Fibroblast of pulmonary artery (primary cell): ENCODE data around the gene KSR2.

Source experiments
- DNase-seq: peaks from one replicate; pipeline ENCODE4 v3.0.0-alpha.2; 2010; ENCODE audit warnings: low read depth
- H3K4me3 ChIP-seq: replicated peaks from 2 replicates; pipeline ENCODE4 v1.5.1; 2011; ENCODE audit warnings: low read depth, mild to moderate bottlenecking, control low read depth, low read length, moderate library complexity
- TF ChIP-seq, protein P1 (sequence below): IDR thresholded peaks from 2 replicates; pipeline ENCODE4 v1.5.1; 2011; ENCODE audit warnings: mild to moderate bottlenecking, control low read depth, low read length, inconsistent platforms; ENCODE audit errors: missing control alignments

The KSR2 gene

DNA sequence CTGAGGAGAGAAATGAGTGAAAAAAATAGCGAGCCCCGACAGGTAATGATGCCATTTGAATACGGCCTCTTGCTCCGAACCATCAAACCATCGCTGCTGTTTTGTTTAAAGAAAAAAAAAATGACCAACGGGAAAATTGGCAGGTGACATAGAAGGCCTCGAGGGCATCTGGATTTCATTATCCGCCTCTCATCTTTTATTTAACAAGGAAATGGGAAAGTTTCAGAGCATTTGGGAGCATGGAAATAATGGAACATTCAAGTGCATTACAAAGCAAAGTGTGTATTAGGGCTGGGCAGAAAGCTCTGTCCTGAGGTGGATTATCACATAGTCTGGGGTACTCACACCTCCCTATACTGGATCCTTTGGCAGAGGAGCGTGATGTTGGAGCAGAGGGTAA is 258.7 kb downstream of the KSR2 start:
- DNase-seq, result no peak
- no peak overlapping the region for H3K4me3 ChIP-seq
- TF ChIP-seq, protein P1, sequence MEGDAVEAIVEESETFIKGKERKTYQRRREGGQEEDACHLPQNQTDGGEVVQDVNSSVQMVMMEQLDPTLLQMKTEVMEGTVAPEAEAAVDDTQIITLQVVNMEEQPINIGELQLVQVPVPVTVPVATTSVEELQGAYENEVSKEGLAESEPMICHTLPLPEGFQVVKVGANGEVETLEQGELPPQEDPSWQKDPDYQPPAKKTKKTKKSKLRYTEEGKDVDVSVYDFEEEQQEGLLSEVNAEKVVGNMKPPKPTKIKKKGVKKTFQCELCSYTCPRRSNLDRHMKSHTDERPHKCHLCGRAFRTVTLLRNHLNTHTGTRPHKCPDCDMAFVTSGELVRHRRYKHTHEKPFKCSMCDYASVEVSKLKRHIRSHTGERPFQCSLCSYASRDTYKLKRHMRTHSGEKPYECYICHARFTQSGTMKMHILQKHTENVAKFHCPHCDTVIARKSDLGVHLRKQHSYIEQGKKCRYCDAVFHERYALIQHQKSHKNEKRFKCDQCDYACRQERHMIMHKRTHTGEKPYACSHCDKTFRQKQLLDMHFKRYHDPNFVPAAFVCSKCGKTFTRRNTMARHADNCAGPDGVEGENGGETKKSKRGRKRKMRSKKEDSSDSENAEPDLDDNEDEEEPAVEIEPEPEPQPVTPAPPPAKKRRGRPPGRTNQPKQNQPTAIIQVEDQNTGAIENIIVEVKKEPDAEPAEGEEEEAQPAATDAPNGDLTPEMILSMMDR, result no peak

DNA sequence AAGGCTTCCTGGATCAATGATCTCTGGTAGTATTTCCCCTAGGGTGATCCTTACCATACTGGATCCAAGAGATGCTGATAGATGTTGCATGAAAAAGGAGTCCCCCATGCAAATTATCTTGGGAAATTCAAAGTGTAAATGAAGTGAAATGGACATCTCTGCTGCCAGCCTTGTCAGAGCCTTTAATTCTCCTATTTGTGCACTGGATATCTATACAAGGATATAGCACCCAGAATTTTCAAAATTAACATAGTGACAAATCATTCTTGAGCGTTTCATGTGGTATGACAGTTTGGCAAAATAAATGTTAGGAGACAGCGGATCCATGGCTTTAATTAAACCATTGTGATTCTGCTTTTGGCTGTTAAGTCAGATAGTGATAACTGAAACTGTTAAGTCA is 260.9 kb downstream of the KSR2 start:
- H3K4me3 ChIP-seq, result no peak overlapping the region
- TF ChIP-seq, protein P1, result no peak
- no peak for DNase-seq

DNA sequence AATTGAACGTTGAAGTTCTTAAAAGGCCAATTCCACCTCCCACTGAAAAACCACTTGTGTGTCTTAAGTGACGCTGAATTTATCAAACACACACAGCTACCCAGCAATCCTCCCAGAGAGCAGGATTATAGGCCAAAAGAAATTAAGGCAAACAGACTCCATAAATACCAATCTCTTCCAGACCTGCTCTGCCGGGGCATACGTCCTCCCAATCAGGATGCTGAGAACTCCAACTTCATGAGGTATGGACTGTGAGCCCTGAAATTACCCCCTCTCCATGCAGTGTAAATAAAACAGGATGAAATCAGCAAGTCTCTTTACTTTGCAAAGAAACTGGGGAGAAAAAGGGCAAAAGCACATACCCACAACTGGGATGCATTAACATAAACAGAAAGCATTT is 265.2 kb downstream of the KSR2 start:
- DNase-seq, result no peak
- H3K4me3 ChIP-seq, result no peak overlapping the region
- TF ChIP-seq, protein P1, result no peak

DNA sequence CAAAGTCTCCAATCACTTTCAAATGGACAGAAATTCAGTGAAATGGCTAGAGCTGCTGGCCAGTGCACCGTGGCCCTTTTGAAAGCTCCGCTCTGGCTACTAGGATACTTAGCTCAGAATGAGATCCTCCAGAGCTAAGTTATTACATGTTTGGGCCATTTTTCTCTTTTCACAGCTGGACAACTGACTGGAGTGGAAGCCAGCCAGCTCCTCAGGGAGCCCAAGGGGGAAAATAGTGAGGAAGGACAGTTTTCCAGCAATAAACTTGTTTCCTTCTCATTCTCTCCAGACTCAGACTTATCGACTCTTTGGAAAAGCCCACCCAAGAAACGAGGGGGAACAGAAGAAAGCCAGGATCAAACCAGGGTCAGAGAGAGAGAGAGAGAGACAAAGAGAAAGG is 266.0 kb downstream of the KSR2 start:
- no peak overlapping the region for H3K4me3 ChIP-seq
- no peak for DNase-seq
- TF ChIP-seq, protein P1, result no peak

DNA sequence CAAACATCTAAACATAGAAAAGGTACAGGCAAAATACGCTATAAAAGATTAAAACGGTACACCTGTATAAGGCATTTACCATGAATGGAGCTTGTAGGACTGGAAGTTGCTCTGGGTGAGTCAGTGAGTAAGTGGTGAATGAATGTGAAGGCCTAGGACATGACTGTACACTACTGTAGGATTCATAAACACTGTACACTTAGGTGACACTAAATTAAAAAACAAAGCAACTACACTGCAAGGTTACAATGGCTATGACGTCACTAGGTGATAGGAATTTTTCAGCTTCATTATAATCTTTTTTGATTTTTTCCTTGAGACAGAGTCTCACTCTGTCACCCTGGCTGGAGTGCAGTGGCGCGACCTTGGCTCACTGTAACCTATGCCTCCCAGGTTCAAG is 269.2 kb downstream of the KSR2 start:
- TF ChIP-seq, protein P1, result no peak
- DNase-seq, result no peak
- no peak overlapping the region for H3K4me3 ChIP-seq

DNA sequence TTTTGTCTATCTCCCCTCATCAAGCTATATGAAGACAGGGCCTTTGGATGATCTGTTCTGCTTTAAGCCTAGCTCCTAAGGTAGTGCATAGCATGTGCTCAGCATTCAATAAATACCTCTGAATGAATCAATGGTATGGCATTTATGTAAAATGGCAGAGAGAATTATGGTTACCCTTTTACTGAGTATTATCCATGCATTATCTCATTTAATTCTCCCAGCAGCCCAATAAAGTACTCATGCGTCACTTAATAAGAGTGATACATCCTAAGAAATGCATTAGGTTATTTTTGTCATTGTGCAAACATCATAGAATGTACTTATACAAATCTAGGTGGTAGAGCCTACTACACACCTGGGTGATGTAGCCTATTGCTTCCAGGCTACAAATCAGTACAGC is 269.7 kb downstream of the KSR2 start:
- no peak for DNase-seq
- TF ChIP-seq, protein P1, result no peak
- no peak overlapping the region for H3K4me3 ChIP-seq

DNA sequence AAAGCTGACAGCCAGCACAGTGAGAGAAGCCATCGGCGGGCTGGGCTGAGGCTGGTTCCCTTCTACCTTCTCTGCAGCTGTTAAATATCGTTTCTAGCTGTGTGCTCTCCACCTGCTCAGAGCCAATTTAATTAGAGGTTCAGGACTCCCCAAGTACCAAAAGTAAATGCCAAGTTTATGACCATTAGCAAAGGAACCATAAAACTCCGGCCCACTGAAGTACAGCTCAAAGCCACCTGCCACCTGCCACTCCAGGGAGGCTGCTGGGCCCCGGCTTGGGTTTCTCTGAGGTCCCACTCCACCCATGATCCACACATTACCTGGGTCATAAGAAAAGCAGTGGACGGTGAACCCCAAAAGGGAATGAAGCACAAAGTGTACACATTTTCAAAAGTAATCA is 272.8 kb downstream of the KSR2 start:
- TF ChIP-seq, protein P1, result no peak
- no peak for DNase-seq
- no peak overlapping the region for H3K4me3 ChIP-seq
